Adipocyte (in vitro differentiated cells): ENCODE data around the gene ITPKC.
A peak's percentile ranks its signal among the peaks of the same experiment; 100 is the strongest.
"Not testable (repeated sequence)": the region's sequence is repeated elsewhere in the genome, so short reads cannot be mapped to it uniquely, and the experiment has no call there.

Experiments
- DNase-seq: peaks from one replicate; pipeline ENCODE4 v3.0.0-alpha.2; 2015; ENCODE audit warnings: low read depth
- H3K27me3 ChIP-seq: replicated peaks from 2 replicates; pipeline ENCODE4 v1.7.0; 2013; ENCODE audit warnings: mild to moderate bottlenecking, low read length, moderate library complexity; ENCODE audit not compliant: control insufficient read depth, insufficient read depth
- H3K36me3 ChIP-seq: 2 replicates; pipeline ENCODE4 v1.7.0; 2013; ENCODE audit warnings: low read length, mild to moderate bottlenecking, moderate library complexity; ENCODE audit not compliant: control insufficient read depth, insufficient read depth, severe bottlenecking
- H3K4me1 ChIP-seq: 2 replicates; pipeline ENCODE4 v1.7.0; 2013; ENCODE audit warnings: mild to moderate bottlenecking, low read length, moderate library complexity; ENCODE audit not compliant: control insufficient read depth, insufficient read depth
- H3K4me3 ChIP-seq: 2 replicates; pipeline ENCODE4 v1.7.0; 2013; ENCODE audit warnings: mild to moderate bottlenecking, low read length, moderate library complexity
- H3K9ac ChIP-seq: 2 replicates; pipeline ENCODE4 v1.7.0; 2013; ENCODE audit warnings: mild to moderate bottlenecking, low read length, moderate library complexity
- H3K9me3 ChIP-seq: 2 replicates; pipeline ENCODE4 v1.7.0; 2013; ENCODE audit warnings: mild to moderate bottlenecking, low read length, moderate library complexity; ENCODE audit not compliant: control insufficient read depth

Gene ITPKC

GRCh38 chr19:40717880-40718773, 1.2 kb downstream of the ITPKC start:
- peaks cover 38% of the 10 kb centered on the region for H3K4me1 ChIP-seq
- peak overlapping the region; percentile 100 for H3K9ac ChIP-seq
- peaks cover 7% of the 10 kb centered on the region for H3K36me3 ChIP-seq
- peak overlapping the region; percentile 98 for H3K4me3 ChIP-seq
- no peaks in the 10 kb centered on the region for H3K9me3 ChIP-seq
- H3K27me3 ChIP-seq = no peaks in the 10 kb centered on the region
- peak; percentile 62 for DNase-seq

- Histone ChIP-seq H3K9ac (peak overlapping the region; percentile 100), H3K36me3 (peaks cover 12% of the 10 kb centered on the region), H3K27me3 (no peaks in the 10 kb centered on the region), H3K9me3 (no peaks in the 10 kb centered on the region), H3K4me1 (peaks cover 39% of the 10 kb centered on the region), H3K4me3 (peak overlapping the region; percentile 98)
- peak; percentile 75 for DNase-seq
These were observed 2.0 kb downstream of the ITPKC start for GRCh38 chr19:40718774-40719391.

GRCh38 chr19:40719414-40719894, 2.5 kb downstream of the ITPKC start:
- Histone ChIP-seq H3K4me3 (peak overlapping the region; percentile 98), H3K36me3 (peaks cover 18% of the 10 kb centered on the region), H3K9me3 (no peaks in the 10 kb centered on the region), H3K9ac (peak overlapping the region; percentile 100), H3K4me1 (peaks cover 42% of the 10 kb centered on the region), H3K27me3 (no peaks in the 10 kb centered on the region)
- DNase-seq = no peak

GRCh38 chr19:40721140-40721486, 4.2 kb downstream of the ITPKC start:
- no peaks in the 10 kb centered on the region for H3K9me3 ChIP-seq
- DNase-seq = no peak
- H3K27me3 ChIP-seq = no peaks in the 10 kb centered on the region
- peaks cover 44% of the 10 kb centered on the region for H3K4me1 ChIP-seq
- peaks cover 34% of the 10 kb centered on the region for H3K36me3 ChIP-seq
- H3K4me3 ChIP-seq = peak overlapping the region; percentile 98
- peak overlapping the region; percentile 100 for H3K9ac ChIP-seq

GRCh38 chr19:40721936-40722661, 5.2 kb downstream of the ITPKC start:
- Histone ChIP-seq H3K4me1 (peaks cover 41% of the 10 kb centered on the region), H3K27me3 (no peaks in the 10 kb centered on the region), H3K36me3 (peaks cover 42% of the 10 kb centered on the region), H3K9ac (peak overlapping the region; percentile 100), H3K4me3 (peak overlapping the region; percentile 98), H3K9me3 (no peaks in the 10 kb centered on the region)
- DNase-seq = no peak

- peaks cover 41% of the 10 kb centered on the region for H3K4me1 ChIP-seq
- no peak overlapping the region for H3K9ac ChIP-seq
- H3K27me3 ChIP-seq = no peaks in the 10 kb centered on the region
- no peak for DNase-seq
- H3K36me3 ChIP-seq = peaks cover 56% of the 10 kb centered on the region
- H3K9me3 ChIP-seq = no peaks in the 10 kb centered on the region
- no peak overlapping the region for H3K4me3 ChIP-seq
These were observed 6.8 kb downstream of the ITPKC start for GRCh38 chr19:40723661-40724254.

- no peaks in the 10 kb centered on the region for H3K9me3 ChIP-seq
- no peak for DNase-seq
- H3K4me3 ChIP-seq = no peak overlapping the region
- no peak overlapping the region for H3K9ac ChIP-seq
- peaks cover 60% of the 10 kb centered on the region for H3K36me3 ChIP-seq
- H3K27me3 ChIP-seq = no peaks in the 10 kb centered on the region
- H3K4me1 ChIP-seq = peaks cover 41% of the 10 kb centered on the region
These were observed 7.4 kb downstream of the ITPKC start for GRCh38 chr19:40724315-40724714.

GRCh38 chr19:40724855-40725254, 7.9 kb downstream of the ITPKC start:
- no peak for DNase-seq
- H3K9ac ChIP-seq = peak overlapping the region; percentile 45
- no peaks in the 10 kb centered on the region for H3K27me3 ChIP-seq
- H3K4me3 ChIP-seq = no peak overlapping the region
- H3K4me1 ChIP-seq = peaks cover 41% of the 10 kb centered on the region
- H3K36me3 ChIP-seq = peaks cover 65% of the 10 kb centered on the region
- no peaks in the 10 kb centered on the region for H3K9me3 ChIP-seq

GRCh38 chr19:40726279-40726678, 9.4 kb downstream of the ITPKC start:
- no peaks in the 10 kb centered on the region for H3K27me3 ChIP-seq
- H3K4me3 ChIP-seq = no peak overlapping the region
- H3K36me3 ChIP-seq = peaks cover 79% of the 10 kb centered on the region
- no peak for DNase-seq
- peaks cover 35% of the 10 kb centered on the region for H3K4me1 ChIP-seq
- H3K9me3 ChIP-seq = no peaks in the 10 kb centered on the region
- no peak overlapping the region for H3K9ac ChIP-seq

- not testable (repeated sequence) for H3K4me3 ChIP-seq, DNase-seq, H3K9me3 ChIP-seq, H3K27me3 ChIP-seq, H3K4me1 ChIP-seq, H3K9ac ChIP-seq
- H3K36me3 ChIP-seq = peaks cover 93% of the 10 kb centered on the region
These were observed 13.2 kb downstream of the ITPKC start for GRCh38 chr19:40730065-40730464.

- peaks cover 97% of the 10 kb centered on the region for H3K36me3 ChIP-seq
- H3K4me1 ChIP-seq, H3K4me3 ChIP-seq, H3K27me3 ChIP-seq, H3K9me3 ChIP-seq, DNase-seq, H3K9ac ChIP-seq: not testable (repeated sequence)
These were observed 15.4 kb downstream of the ITPKC start for GRCh38 chr19:40732304-40732703.
